CD4-positive, alpha-beta T cell treated with Interleukin-6 at 100 ng/mL for 8 hours (primary cell): Measurements from ENCODE around the gene PPT2.
"Not testable (repeated sequence)": the region's sequence is repeated elsewhere in the genome, so short reads cannot be mapped to it uniquely, and the experiment has no call there.

Experiments used
- DNase-seq: peaks from one replicate; pipeline ENCODE4 v3.0.0-alpha.2; 2020; ENCODE audit warnings: mixed read lengths, low spot score

The PPT2 gene

GRCh38 chr6:32189742-32190053, 35.8 kb downstream of the PPT2 start:
- DNase-seq: no peak

- peak; percentile 94 for DNase-seq
Measured at GRCh38 chr6:32190054-32190851, 36.3 kb downstream of the PPT2 start, which contains the start of gene PBX2. TSS of gene PBX2 (minus strand) at chr6:32190202. CDS start at chr6:32189915, 287 bp downstream.

- no peak for DNase-seq
Measured at GRCh38 chr6:32190911-32191677, 37.2 kb downstream of the PPT2 start.

- no peak for DNase-seq
Measured at GRCh38 chr6:32191696-32192607, 38.0 kb downstream of the PPT2 start.

GRCh38 chr6:32192608-32193039, 38.7 kb downstream of the PPT2 start, which contains the start of gene GPSM3:
TSS of gene GPSM3 (minus strand) at chr6:32192643. CDS start at chr6:32192513, 130 bp downstream.
- peak; percentile 66 for DNase-seq

- DNase-seq: not testable (repeated sequence)
Measured at GRCh38 chr6:32193096-32193495, 39.2 kb downstream of the PPT2 start.

- no peak for DNase-seq
Measured at GRCh38 chr6:32194388-32194787, 40.4 kb downstream of the PPT2 start.

GRCh38 chr6:32194825-32195651, 41.1 kb downstream of the PPT2 start:
- no peak for DNase-seq

- peak; percentile 100 for DNase-seq
Measured at GRCh38 chr6:32195652-32195901, 41.6 kb downstream of the PPT2 start.

GRCh38 chr6:32195902-32196681, 42.2 kb downstream of the PPT2 start:
- peak; percentile 46 for DNase-seq

GRCh38 chr6:32196682-32197616, 43.0 kb downstream of the PPT2 start:
- DNase-seq: no peak

GRCh38 chr6:32198345-32198696, 44.4 kb downstream of the PPT2 start:
- no peak for DNase-seq

GRCh38 chr6:32198866-32199265, 44.9 kb downstream of the PPT2 start:
- no peak for DNase-seq

GRCh38 chr6:32200711-32201475, 47.0 kb downstream of the PPT2 start:
- no peak for DNase-seq

- no peak for DNase-seq
Measured at GRCh38 chr6:32202186-32202585, 48.2 kb downstream of the PPT2 start.

GRCh38 chr6:32203426-32204267, 49.7 kb downstream of the PPT2 start:
- no peak for DNase-seq

GRCh38 chr6:32204268-32204715, 50.4 kb downstream of the PPT2 start:
- no peak for DNase-seq

- no peak for DNase-seq
Measured at GRCh38 chr6:32208996-32209395, 55.1 kb downstream of the PPT2 start.
